OCI-M2 (cell line): ENCODE measurements around the gene CCR7.

Experiments
- DNase-seq: peaks from one replicate; lab custom pipeline; 2025; ENCODE audit not compliant: unreplicated experiment; lab: John Stamatoyannopoulos, UW

Gene CCR7

DNA sequence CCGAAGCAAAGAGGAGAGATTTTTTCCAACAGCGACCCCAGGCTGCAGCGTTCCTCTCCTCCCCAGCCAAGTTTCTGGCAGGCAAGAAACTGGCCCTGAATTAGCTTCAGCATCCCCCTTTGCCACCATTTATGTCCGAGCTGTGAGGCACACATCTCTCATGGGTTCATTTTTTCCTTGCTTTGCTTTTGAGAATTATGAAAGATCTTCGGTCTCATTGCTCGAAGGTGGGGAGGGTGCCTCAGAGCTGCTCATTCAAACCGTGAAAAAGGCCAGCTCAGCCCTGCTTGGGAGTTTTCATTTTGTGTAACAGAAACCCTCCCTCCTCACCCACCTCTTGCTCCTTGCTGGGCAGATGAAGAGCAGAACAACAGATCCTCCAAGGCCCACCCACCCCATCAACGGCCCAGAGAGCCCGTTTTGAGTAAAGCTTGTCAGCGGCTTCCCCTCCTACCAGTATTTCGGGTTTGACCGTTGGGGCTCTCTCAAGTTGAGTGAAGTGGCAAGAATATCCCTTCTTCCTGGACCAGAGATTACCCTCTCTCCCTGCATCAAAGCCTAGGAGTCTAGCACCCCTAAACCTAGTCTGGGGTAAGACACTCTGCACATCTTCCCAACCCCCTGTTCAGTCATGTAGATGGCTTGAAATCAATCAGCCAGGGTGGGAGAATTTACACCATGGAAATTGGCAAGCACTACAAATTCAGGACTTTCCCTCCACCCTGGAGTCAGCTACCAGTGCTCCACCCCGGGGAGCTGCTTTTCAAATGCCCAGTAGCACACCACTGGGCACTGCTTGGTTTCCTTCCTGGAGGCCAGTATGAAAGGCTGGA is 1.8 kb downstream of the CCR7 start:
- no peak for DNase-seq

DNA sequence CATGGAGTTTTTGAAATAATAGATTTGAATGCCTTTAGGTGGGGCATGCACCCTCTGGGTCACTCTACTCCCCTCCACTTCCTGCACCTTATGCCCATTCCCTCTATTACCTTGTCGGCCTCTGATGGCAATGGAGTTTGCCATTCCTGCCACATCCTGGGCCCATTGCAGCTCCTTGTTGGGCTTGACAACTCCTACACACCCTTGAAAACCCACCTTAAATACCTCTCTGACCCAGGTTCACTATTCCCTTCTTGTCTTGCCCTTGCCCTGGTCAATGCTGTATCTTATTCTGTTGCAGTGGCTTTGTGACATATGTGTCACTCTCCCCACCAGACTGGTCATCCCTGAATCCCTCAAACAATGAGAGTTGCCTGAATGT is 2.4 kb downstream of the CCR7 start:
- DNase-seq: no peak

DNA sequence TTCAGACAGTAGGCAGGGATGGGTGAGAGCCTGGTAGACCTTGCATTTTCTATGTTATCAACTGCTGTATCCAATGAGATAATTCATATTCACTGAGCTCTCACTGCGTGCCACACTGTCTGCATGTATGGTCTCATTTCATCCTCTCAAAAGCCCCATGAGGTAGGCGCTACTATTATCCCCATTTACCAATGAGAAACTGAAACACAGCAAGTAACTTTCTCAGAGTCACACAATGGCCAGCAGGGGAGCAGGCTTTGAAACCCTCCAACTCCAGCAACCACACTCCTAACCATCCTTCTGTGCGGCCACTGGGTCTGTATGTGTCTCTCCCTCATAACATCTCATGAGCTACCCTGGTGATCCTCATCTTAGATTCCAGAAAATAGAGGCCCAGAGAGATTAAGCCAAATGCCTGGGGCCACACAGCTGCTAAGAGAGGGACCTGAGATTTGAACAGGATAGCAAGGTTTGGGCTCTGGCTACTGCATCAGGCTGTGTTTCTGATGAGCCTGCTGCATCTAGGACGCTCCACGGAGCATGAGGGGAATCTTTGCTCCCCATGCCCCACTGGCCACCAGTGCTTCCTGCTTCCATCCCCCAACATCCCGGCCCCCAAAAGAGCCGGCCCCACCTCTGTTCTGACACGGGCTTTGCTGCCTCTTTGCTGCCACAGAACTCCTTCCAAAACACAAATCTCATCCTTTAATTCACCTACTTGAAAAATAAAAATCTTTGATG is 3.2 kb downstream of the CCR7 start:
- DNase-seq: no peak

DNA sequence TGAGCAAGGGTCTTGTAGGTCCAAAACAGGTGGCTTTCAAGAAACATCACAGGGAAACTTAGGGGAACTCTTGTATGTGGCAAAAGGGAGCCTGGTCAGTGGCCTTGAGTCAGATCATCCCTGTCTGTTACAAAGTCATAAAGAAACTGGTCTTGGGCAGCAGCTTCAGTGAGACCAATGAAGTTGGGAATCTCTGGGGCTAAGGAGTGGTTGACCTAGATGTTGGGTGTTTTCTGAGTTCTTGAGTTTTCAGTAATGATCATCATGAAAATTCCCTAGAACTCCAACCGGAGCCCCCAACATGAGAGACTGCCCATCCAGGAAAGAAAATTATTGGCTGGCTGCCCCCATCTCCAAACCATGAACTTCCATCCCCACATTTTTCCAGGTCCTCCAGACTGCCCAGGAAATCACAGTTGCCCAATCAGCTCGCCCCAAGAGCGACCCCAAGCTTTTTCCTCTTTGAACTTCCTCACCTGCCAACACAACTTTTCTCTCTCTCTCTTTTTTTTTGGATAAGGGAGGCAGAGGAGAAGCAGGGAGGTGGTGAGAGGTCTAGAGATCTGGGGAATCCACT is 3.9 kb downstream of the CCR7 start:
- DNase-seq: no peak

DNA sequence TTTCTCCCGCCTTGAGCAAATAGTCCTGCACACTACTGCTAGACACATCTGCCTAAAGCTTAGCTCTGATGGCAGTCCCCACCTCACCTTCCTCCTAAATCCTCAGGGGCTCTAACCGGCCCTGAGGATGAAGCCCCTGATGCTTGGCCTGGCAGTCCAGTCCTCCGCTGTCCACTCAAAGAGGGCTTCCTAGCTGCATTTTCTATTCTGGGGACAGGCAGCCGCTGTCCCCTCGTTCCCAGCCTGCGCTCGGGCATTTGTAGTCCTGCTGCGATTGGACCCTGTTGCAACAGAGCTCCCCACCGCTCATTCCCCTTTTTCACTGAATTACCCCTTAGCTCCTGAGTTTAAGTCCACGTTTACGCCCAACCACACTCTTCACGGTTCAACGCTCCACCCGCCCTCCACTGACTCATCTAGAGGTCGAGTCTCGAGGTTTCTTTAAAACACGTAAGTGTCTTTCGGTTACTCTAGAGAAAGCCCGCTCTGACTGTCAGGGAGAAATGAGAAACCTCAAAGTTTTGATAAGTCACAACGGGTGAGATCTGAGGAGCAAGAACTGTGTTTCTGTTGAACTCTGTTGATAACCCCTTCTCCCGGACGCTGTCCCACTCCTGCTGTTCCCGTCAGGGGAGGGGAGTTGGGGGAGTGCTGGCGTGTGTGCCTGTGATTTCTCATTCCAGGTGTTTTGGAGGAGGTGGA is 4.5 kb downstream of the CCR7 start:
- no peak for DNase-seq

DNA sequence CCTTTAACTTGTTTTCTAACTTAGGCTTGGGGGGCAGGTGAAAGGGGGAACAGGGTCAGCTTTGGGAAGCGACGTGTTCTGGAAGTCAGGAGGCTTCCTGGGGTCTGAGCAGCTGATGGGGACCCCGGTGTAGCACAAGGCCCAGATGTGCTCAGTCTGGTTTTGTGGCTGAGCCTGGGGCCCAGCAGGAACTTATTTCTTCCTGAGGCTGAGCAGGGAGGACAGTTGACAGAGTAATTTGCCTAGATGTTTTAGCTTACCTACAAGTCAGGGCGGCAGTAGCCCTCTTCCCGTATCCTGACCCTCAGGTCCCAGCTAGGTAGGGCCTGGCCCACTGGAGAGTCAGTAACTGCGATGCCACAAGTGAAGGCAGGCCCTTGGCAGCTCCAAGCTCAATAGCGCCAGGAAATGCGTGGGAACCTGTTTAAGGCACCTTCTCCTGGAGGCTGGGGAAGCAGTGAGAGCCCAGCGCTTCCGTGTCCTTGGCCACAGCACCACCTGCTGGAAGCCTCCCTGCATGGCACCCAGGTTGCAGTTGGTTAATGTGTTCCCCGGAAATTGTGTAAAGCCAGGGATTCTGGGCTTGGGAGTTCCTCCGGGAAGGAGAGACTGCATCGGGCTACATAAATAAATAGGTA is 5.2 kb downstream of the CCR7 start:
- DNase-seq: peak; percentile 53

DNA sequence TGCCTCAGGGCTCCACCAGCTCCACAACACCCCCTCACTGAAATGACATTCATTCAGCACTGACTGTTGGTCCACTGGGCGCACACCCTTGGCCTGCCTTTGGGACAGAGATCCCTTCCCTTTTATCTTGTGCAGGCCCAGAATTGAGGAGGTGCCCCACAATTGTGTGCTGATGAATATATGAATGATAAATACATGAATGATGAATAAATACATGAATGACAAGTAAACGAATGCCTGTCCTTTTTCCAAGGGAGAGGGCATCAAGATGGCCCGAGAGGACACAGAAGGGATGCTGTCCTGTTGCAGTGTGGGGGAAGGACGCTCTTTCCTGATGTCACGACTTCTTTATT is 5.7 kb downstream of the CCR7 start:
- no peak for DNase-seq

DNA sequence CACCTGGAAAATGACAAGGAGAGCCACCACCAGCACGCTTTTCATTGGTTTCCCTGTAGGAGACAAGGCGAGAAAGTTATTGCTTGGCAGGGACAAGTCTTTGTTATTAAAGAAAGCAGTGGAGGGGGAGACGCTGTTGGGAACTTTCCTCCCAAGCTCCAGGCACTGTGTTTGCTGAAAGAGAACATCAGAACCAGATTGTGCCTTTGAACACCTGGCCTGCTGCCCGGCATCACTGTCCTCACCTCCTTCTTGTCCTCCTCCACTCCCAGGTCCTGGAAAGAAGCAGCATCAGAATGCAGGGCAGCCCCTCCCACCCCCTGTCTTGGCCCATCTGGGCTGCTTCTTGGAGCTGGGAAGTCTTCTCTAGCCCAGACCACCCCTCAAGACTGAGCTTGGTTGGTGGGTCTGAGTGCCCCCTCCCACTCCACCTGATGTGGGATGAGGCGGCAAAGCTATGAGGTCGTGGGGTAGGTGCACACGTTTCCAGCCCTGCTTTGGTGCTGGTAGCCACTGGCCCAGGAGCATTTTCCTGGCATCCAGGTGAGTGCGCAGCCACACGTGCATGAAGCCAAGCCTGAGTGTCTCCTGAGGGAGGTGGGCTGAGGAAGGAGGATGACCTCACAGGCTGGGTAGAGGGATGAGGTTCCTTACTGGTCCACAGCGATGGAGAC is 6.2 kb downstream of the CCR7 start:
- no peak for DNase-seq

DNA sequence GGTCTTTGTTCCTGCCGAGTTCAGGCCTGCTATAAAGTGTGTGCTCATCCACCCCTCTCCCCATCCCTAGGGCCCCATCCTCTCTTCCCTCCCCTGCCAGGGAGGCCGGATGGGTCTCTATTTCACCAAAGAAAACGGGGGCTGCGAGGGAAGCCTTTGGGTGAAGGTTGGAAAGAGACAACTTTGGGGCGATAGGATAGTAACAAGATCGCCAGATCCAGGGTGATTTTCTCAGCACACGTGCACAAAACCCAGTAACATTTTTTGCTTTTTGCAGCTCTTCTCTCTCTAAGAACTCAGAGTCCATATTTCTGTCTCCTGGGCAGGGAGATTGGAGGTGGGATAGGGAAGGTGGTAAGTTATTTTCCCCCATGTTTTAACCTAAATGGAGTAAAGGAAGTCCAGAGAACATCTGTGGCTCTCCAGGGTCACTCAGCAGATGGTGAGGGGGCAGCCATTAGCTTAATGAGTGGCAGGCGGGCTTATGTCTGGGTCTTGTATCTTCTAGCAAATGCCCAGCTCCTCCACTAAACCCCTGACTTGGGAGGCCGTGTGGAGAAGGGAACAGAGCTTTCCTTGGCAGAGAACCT is 6.9 kb downstream of the CCR7 start:
- DNase-seq: no peak

DNA sequence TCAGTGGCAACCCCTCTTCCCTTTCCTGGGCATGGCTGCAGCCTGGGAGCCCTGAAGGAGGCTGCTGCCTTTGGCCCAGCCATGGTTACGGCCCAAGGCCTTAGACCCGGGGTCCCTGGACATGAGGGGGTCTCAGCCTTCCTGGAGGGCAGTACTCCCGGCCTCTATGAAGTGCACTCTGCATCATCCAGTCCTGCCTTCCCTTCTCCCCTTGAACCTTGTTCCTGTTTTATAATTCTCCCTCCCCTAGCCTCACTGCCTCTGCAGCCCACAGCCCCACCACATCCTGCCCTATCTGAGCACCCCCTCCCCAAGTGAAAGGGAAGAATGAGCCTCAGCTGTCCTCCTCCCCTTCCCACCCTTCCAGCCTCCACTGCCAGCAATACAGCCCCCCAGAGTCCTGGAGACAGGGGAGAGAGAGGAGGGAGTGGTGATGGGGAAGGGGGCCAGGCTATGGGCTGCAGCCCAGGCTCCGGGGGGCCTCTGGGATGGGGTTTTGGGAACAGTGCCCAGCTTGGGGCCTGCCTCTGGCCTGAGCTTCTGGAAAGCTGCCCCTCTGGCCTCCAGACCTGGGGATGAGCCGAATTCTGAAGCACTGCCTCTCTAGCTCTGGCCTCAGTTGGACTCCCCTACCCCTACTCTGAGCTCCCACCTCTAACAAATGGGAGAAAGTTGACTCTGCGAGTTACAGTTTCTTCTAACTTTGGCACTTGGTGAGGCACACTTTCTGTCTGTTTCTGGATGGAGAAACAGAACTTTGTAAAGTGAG is 7.6 kb downstream of the CCR7 start:
- DNase-seq: no peak

DNA sequence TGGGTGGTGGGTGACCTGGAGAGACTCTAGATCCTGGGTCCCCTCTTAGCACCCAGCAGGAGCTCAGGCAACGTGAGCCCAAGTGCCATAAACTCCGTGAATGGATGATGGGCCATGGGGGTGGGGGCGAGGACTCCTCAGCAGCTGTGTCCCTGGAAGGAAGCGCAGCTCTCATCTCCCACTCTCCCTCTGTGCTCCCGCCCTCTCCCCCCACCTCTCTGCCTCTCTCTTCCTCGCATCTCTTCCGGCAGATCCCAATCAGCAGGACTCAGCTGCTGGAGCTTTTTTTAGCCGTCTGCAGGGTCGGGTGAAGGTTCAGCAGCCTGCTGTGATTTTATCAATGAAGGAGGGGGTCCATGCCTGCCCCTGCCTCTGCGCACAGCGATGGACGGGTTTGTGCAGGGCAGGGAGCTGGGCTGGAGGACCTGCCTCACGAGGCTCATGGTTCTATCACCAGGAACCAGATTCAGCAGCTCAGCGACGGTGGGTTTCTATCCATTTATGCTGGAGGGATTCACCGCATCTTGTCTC is 8.3 kb downstream of the CCR7 start:
- DNase-seq: no peak

DNA sequence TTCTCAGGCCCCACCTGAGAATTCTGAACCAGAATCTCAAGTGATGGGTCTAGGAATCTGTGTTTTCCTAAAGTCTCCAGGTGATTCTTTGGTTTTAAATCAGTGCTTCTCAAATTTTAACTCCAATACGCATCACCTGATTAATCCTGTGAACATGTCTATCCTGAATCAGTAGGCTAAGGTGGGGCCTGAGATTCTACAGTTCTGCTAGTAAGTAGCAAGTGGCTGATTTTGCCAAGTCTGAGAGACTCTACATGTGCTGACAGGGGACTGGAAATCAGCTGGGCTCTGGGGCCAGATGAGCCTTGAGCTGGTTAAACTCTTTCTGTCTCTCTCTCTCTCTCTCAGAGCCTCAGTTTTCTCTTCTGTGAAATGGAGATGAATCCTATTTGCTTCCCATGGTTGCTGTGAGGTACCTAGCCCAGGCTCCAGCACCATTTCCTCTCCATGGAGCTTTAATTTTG is 9.0 kb downstream of the CCR7 start:
- no peak for DNase-seq

DNA sequence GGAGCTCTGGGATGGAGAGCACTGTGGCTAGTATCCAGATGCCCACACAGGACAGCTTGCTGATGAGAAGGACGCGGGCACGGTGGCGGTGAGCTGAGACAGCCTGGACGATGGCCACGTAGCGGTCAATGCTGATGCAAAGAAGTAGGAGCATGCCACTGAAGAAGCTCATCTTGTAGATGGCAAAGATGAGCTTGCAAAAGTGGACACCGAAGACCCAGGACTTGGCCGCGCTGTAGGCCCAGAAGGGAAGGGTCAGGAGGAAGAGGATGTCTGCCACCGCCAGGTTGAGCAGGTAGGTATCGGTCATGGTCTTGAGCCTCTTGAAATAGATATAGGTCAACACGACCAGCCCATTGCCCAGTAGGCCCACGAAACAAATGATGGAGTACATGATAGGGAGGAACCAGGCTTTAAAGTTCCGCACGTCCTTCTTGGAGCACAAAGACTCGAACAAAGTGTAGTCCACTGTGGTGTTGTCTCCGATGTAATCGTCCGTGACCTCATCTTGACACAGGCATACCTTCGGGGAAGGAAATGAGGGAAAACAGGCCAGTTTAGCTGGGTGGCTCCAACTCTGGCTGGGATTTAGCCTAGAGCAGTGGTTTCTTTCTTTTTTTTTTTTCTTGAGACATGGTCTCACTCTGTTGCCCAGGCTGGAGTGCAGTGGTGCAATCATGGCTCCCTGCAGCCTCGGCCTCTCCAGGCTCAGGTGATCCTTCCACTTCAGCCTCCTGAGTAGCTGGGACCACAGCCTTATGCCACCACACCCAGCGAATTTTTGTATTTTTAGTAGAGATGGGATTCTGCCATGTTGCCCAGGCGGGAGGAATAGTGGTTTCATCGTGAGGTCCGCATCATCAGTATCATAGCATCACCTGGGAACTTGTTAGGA is 9.7 kb downstream of the CCR7 start:
- DNase-seq: no peak

DNA sequence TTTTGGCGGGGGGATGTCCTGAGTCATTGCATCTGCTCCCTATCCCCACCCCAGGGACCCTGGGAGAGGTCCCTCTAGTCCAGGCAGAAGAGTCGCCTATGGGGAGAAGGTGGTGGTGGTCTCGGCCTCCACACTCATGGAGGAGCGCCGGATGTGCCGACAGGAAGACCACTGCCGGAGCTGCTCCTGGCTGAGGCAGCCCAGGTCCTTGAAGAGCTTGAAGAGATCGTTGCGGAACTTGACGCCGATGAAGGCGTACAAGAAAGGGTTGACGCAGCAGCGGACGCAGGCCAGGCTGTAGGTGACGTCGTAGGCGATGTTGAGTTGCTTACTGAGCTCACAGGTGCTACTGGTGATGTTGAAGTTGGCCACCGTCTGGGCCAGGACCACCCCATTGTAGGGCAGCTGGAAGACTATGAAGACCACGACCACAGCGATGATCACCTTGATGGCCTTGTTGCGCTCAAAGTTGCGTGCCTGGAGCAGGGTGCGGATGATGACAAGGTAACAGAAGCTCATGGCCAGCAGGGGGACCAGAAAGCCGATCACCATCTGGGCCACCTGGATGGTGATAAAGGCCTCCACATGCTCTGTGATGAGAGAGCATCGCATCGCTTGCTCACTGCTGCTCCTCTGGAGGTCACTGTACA is 10.5 kb downstream of the CCR7 start:
- no peak for DNase-seq

DNA sequence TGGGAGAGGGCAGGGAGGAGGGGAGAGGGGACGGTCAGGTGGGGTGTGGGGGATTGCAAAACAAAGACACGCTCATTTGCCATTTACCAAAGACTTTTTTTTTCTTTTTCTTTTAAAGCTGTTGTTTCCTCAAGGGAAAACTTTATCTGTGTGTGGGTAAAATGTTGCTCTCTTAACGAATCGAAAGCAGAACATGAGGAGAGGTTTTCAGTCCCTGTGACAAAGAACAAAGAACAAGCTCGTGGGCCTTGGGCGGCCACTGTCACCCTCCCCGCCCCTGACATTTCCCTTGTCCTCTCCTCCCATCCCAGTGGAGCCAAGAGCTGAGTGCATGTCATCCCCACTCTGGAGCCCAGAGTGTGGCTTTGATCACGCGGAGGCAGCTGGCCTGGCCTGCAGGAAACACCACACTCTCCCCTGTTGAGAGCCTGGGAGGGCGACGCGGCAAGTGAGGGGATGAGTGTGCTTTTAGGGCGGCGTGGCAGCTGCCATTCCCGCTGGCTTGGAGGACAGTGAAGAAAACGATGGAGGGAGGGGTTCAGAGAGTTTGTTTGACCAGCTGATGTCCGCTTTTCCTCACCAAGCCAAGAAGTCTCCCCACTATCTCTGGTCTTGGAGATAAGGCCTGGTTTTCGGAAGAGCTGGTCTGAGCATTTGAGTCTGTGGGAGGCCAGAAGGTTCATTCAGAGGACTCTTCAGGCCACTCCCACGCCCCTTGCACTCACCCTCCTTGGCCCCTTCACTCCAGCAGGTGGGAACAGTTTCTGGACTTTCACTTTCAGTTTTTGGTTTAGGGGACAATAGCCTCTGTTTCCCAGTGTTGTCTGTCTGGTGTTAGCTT is 11.4 kb downstream of the CCR7 start:
- no peak for DNase-seq

DNA sequence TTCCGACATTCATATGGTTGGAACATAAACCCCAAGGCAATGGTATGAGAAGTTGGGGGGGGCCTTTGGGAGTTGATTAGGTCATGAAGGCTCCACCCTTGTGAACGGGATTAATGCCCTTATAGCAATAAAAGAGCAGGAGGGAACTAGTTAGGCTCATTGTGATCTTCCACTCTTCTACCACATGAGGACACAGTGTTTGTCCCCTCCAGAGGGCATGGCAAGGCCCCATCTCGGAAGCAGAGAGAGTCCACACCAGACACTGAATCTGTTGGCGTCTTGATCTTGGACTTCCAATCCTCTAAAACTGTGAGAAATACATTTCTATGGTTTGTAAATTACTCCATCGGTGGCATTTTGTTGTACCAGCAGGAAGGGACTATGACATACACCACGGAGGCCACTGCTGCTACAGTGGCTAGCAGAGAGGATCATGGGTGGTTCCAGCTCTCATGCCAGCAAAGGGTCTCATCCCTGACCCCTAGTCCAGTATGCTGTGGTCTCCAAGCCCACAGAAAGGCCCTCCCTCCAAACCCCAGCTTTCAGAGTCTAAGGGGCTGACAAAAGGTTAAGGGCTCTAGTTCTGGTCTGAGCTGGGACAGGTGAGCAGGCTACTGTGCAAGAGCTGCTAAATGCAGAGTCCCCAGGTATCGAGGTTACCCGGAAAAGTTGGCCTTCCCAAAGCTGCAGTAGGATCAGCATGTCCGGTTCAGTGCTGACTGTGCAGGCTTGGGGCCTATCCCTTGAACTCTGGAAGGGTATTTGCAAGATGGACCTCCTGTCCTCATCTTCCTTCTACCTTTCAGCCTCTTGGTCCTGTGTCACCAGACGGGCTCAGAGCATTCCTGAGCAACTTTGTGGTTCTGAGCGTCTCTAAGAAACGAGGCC is 12.2 kb downstream of the CCR7 start:
- no peak for DNase-seq
